GM18505 (cell line): ENCODE results near the gene ZNF679.
"Not testable (repeated sequence)": the region's sequence is repeated elsewhere in the genome, so short reads cannot be mapped to it uniquely, and the experiment has no call there.

Experiments used
- ATAC-seq: cut with Tn5 transposase; IDR thresholded peaks from one replicate; pipeline ENCODE4 v1.9.1; 2021; ENCODE audit not compliant: unreplicated experiment
- POLR2A ChIP-seq: IDR thresholded peaks from 4 replicates; pipeline ENCODE4 v1.6.1; 2011; ENCODE audit warnings: borderline replicate concordance; ENCODE audit not compliant: insufficient read depth, insufficient read length; ENCODE audit errors: extremely low read depth

ZNF679 gene

GRCh38 chr7:64266341-64266919, 38.2 kb downstream of the ZNF679 start:
- TF ChIP-seq POLR2A, result no peak

DNA sequence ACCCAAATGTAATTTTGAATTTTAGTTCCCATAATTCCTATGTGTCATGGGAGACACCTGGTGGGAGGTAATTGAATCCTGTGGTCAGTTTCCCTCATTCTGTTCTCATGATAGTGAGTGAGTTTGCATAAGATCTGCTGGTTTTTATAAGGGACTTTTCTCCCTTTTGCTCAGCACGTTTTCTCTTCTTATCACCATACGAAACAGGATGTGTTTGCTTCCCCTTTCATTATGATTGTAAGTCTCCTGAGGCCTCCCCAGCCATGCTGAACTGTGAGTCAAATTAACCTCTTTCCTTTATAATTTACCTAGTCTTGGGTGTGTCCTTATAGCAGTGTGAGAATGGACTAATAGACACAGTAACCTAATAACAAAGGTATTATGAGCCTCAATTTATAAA, 49.4 kb downstream of the ZNF679 start:
- no peak for TF ChIP-seq POLR2A
- ATAC-seq, result no peak

More at GRCh38 chr7:64266341-64266919, 38.2 kb downstream of the ZNF679 start:
- no peak for ATAC-seq

DNA sequence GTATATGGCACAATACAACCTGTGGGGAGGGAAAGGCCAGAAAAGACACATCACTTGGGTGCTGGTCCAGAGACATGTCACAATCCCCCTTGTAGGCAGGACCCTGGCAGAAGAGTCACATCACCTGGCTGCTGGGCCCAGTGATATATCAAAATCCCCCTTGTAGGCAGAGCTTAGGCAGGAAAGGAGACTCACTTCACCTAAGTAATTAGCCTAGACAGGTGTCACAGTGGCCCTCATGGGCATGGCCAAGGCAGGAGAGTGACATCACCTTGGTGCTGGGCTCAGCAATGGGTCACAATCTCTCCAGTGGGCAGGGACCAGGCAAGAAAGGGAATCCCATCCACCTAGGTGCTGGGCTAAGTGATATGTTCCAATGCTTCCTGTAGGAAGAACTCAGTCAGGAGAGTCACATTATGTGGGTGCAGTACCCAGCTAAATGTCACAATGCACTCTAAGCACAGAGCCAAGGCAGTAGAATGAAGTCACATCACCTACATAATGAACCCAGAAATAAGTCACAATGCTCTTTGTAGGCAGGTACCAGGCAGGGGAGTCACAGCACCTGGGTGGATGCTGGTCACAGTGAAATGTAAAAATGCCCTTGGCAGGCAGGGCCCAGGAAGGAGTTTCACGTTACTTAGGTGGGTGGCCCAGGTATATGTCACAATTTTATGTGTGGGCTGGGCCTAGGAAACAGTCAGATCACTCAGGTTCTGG, 66.6 kb downstream of the ZNF679 start:
- ATAC-seq, result no peak
- TF ChIP-seq POLR2A, result no peak

DNA sequence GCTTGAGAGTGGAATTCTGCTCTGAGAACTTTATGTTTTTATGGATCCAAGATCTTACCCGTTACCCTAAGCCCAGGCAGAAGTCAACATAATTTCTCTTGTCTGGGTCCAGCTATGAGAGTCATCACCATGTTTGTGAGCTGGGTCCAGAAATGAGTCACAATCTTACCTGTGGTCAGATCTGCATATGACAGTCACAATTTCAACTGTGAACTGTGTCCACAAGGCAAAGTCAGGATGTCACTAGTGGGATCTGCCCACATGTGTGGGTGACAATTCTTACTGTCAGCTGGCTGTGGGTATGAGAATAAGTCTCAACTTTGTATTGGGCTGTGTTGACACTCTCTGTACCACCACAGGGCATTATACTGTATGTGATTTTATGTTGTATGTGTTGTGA, 69.1 kb downstream of the ZNF679 start:
- ATAC-seq, result not testable (repeated sequence)

DNA sequence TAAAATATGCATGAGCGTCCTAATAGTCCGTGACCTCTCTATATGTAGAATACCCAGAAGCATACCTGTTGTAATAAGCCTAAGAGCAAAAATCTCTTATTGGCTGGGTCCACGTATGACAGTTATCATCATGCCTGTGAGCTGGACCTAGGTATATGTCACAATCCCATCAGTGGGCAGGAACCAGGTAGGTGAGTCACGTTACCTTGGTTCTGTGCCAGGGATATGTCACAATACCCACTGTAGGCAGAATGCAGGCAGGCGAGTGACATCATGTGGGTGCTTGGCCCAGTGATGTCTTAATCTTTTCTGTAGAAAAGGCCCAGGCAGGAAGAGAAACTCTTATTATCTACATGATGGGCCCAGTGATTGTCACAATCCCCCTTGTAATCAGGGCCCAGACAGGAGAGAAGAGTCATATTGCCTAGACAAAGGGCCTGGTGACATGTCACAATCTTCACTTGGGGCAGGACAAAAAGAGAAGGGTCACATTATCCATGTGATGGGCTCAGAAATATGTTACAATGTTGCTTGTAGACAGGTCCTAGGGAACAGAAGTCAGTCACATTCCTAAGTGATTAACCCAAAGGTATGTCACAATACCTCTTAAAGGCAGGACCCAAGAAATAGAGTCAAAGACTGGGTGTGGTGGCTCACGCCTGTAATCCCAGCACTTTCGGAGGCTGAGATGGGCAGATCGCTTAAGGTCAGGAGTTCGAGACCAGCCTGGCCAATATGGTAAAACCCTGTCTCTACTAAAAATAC, 72.5 kb downstream of the ZNF679 start:
- ATAC-seq, result no peak
- TF ChIP-seq POLR2A, result no peak

GRCh38 chr7:64307254-64308015, 79.2 kb downstream of the ZNF679 start:
- TF ChIP-seq POLR2A, result peak; percentile 59
- ATAC-seq, result peak; percentile 98

DNA sequence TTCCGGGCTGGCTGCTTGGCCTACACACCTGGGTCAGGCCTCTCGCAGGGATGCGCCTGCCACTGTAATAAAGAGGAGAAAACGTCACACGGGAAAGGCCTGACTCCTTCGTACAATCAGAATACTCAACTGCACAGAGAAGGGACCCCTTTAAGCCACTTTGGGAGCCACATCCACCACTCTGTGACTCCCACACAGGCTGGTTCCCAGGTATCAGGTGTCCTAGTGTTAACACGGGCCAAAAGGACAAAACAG, 79.7 kb downstream of the ZNF679 start:
- no peak for ATAC-seq
- no peak for TF ChIP-seq POLR2A

DNA sequence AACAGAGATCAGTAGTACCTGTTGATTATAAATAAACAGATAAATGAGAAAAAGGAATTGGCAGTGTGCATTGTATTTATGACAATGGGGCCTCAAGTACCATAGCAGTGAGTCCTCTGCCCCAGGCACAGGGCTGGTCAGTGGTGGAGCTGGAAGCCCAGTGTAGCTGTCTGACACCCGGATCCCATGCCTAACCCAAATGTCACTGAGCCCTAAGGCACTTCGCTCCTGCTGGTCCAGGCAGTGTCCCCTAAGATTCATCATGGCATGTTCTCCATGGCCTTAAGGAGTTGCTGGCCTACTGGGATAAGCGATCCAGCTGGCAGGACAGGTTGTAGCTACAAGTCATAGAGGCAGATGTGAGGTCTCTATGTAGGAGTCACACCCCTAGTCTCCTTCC, 82.2 kb downstream of the ZNF679 start:
- no peak for TF ChIP-seq POLR2A
- no peak for ATAC-seq

GRCh38 chr7:64312826-64313225, 84.6 kb downstream of the ZNF679 start:
- no peak for ATAC-seq
- TF ChIP-seq POLR2A, result no peak

GRCh38 chr7:64313740-64314491, 85.6 kb downstream of the ZNF679 start, which contains the start of gene ZNF736:
Gene ZNF736, plus strand, starts transcription at chr7:64313961. Its CDS starts 190 bp downstream, at chr7:64314151.
- peak; percentile 92 for TF ChIP-seq POLR2A
- peak; percentile 100 for ATAC-seq

GRCh38 chr7:64314566-64314965, 86.3 kb downstream of the ZNF679 start:
- no peak for TF ChIP-seq POLR2A
- no peak for ATAC-seq

- ATAC-seq, result not testable (repeated sequence)
Measured at GRCh38 chr7:64316031-64316742, 87.9 kb downstream of the ZNF679 start.
